ENCODE results near the gene KRT75. TPM values are rescaled to one million over a fixed set of nuclear protein-coding genes. Genes with fewer than 3 reads are reported as not detected.

KRT75 gene
- total and polyA plus RNA-seq, 2 donors (not counting 3 experiments of a cell fraction or from before 2014, with no cell fraction given) = not detected

DNA sequence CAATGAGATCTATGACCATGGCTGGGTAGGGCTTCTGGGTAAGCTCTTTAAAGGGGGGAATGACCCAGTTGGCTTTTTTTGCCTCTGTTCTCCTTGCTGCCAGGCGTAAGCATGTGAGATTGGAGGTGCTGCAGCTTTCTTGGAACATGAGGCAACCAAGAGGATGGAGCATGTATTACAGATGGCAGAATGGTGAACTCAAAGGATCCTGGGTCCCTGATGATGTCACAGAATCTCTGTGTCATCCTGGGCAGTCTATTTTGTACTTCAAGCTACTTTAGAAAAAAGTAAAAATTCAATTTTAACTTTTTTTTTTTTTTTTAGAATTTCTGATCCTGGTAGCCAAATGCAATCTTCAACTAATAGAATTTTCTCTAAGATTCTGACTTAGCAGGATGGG, 36.0 kb downstream of the KRT75 start:
- POLR2A ChIA-PET = no interaction called here
- Histone ChIP-seq H3K36me3 (ENCODE audit: control insufficient read depth in 2 of 2, extremely low read depth in 1 of 2, insufficient read depth in 2 of 2, low read length in 2 of 2) (no peaks in the 10 kb centered on the region), H3K9me1 (replicated peaks; ENCODE audit: control insufficient read depth, extremely low read depth, insufficient read depth, low read length) (no peaks in the 10 kb centered on the region), H4K20me1 (replicated peaks; ENCODE audit: control insufficient read depth, extremely low read depth, insufficient read depth, low read length) (no peaks in the 10 kb centered on the region), H3K9ac (replicated peaks; ENCODE audit: extremely low read depth, insufficient read depth, low read length) (no peak overlapping the region), H3K4me1 (ENCODE audit: control insufficient read depth, extremely low read depth, insufficient read depth, low read length) (no peaks in the 10 kb centered on the region), H2AFZ (ENCODE audit: low read depth, low read length) (no peak overlapping the region), H3K4me2 (ENCODE audit: insufficient read depth, low read length) (no peak overlapping the region), H3K9me3 (replicated peaks; ENCODE audit: control insufficient read depth, insufficient read depth, low read length) (no peaks in the 10 kb centered on the region), H3K4me3 (replicated peaks in 1 of 3; ENCODE audit: insufficient read depth in 1 of 3, low read depth in 1 of 3, low read length in 3 of 3) (no peak overlapping the region), H3K79me2 (ENCODE audit: control insufficient read depth, insufficient read depth, low read length) (no peaks in the 10 kb centered on the region), H3K27me3 (ENCODE audit: control insufficient read depth in 2 of 2, insufficient read depth in 2 of 2, low read length in 2 of 2) (peaks cover 0 to 2% of the 10 kb centered on the region in 2 experiments), H3K27ac (ENCODE audit: insufficient read depth, low read depth, low read length) (no peak overlapping the region)
- DNase-seq (ENCODE audit: low read depth, low spot score) (no peak), FAIRE-seq (no peak)
- CTCF ChIA-PET = interaction anchor here (1.7 to 2.3 kb wide), 2 partner anchors 19 to 472 kb away, joined by 5 to 8 read pairs; no protein-coding TSS in a partner anchor
- TF ChIP-seq FOS (IDR thresholded peaks at IDR 0.05; ENCODE audit: borderline replicate concordance, insufficient read depth, low read length) (no peak), GATA2 (IDR thresholded peaks at IDR 0.05; ENCODE audit: insufficient read depth, insufficient read length, low read depth, low read length) (no peak), JUN (IDR thresholded peaks at IDR 0.05; ENCODE audit: borderline replicate concordance, insufficient read depth, insufficient read length, low read depth) (no peak), POLR2AphosphoS5 (IDR thresholded peaks at IDR 0.05; ENCODE audit: insufficient read depth, low read depth, low read length) (no peak), MAX (IDR thresholded peaks at IDR 0.05; ENCODE audit: insufficient read depth, insufficient read length) (no peak), MYC (IDR thresholded peaks at IDR 0.05; ENCODE audit: low read depth, low read length) (no peak), POLR2A (IDR thresholded peaks at IDR 0.05; ENCODE audit: low read depth, low read length) (no peak), EZH2 (IDR thresholded peaks at IDR 0.05; ENCODE audit: borderline replicate concordance, low read depth, low read length, severe bottlenecking) (no peak)
- TF ChIP-seq, protein P1, sequence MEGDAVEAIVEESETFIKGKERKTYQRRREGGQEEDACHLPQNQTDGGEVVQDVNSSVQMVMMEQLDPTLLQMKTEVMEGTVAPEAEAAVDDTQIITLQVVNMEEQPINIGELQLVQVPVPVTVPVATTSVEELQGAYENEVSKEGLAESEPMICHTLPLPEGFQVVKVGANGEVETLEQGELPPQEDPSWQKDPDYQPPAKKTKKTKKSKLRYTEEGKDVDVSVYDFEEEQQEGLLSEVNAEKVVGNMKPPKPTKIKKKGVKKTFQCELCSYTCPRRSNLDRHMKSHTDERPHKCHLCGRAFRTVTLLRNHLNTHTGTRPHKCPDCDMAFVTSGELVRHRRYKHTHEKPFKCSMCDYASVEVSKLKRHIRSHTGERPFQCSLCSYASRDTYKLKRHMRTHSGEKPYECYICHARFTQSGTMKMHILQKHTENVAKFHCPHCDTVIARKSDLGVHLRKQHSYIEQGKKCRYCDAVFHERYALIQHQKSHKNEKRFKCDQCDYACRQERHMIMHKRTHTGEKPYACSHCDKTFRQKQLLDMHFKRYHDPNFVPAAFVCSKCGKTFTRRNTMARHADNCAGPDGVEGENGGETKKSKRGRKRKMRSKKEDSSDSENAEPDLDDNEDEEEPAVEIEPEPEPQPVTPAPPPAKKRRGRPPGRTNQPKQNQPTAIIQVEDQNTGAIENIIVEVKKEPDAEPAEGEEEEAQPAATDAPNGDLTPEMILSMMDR (IDR thresholded peaks at IDR 0.05; ENCODE audit: extremely low read depth in 1 of 2, insufficient read depth in 1 of 2, low read depth in 1 of 2, low read length in 2 of 2) = no peak
- dilution Hi-C loops (cut with MboI; ENCODE audit: extremely low pct_ligation_motif_present, low sequenced_read_pairs) = no loop called here
- intact Hi-C loops (cut with micrococcal nuclease) = no loop called here
- no TSS peak for BruUV-seq (replicated peaks)

All from endothelial cell of umbilical vein (primary cell).